ENCODE measurements around the gene SETD9. TPM values are rescaled to one million over a fixed set of nuclear protein-coding genes. Genes with fewer than 3 reads are reported as not detected.

Gene SETD9
- total and polyA plus RNA-seq, 9 of the 15 experiments (the other 6 are each of a cell fraction or from before 2014, with no cell fraction given): 10.8 to 32.6 (median 19.8) TPM

GRCh38 chr5:56951946-56952691 is 42.7 kb downstream of the SETD9 start, which contains the start of gene MIER3 (continued):
- no peak for TF ChIP-seq ZNF263 (CRISPR knock-in tag; IDR thresholded peaks at IDR 0.05; ENCODE audit: borderline replicate concordance)
- TF ChIP-seq ATF6 (CRISPR knock-in tag; IDR thresholded peaks at IDR 0.05): no peak
- no peak for TF ChIP-seq ZNF57 (CRISPR knock-in tag; IDR thresholded peaks at IDR 0.05)
- TF ChIP-seq TARDBP (IDR thresholded peaks at IDR 0.05): peak; percentile 22; the same call in 1 of the 2 replicates
- TF ChIP-seq THRB (CRISPR knock-in tag; conservative IDR thresholded peaks at IDR 0.05): no peak
- no peak for TF ChIP-seq ZKSCAN1 (IDR thresholded peaks at IDR 0.05; ENCODE audit: low read depth, low read length)
- peak; percentile 9 for TF ChIP-seq PCBP1 (IDR thresholded peaks at IDR 0.05; ENCODE audit: low read depth, low read length, poor library complexity, severe bottlenecking)
- 0 out of 2 replicates have a peak, but pooled peaks have one; percentile 4 for TF ChIP-seq RB1 (IDR thresholded peaks at IDR 0.05; ENCODE audit: low read depth)
- TF ChIP-seq NFYB (IDR thresholded peaks at IDR 0.05; ENCODE audit: extremely low read depth, insufficient read length): peak; percentile 12
- peak; percentile 81 for TF ChIP-seq TAF1 (IDR thresholded peaks at IDR 0.05; ENCODE audit: control insufficient read depth, extremely low read depth, insufficient read depth, low read length, severe bottlenecking)
- 0 out of 2 replicates have a peak, but pooled peaks have one; percentile 34 for TF ChIP-seq NCOA6 (IDR thresholded peaks at IDR 0.05)
- TF ChIP-seq CCNT2 (IDR thresholded peaks at IDR 0.05; ENCODE audit: borderline replicate concordance, extremely low read depth, insufficient read length, low read depth, low read length): peak; percentile 5
- TF ChIP-seq KHSRP (IDR thresholded peaks at IDR 0.05): no peak
- TF ChIP-seq SIN3B (IDR thresholded peaks at IDR 0.05; ENCODE audit: low read depth): peak; percentile 66; the same call in 1 of the 2 replicates
- peak; percentile 53 for TF ChIP-seq TBP (optimal IDR thresholded peaks at IDR 0.05; ENCODE audit: low read depth, low read length)
- TF ChIP-seq CXXC5 (CRISPR knock-in tag; IDR thresholded peaks at IDR 0.05): 0 out of 2 replicates have a peak, but pooled peaks have one; percentile 32
- TF ChIP-seq ZNF280B (CRISPR knock-in tag; IDR thresholded peaks at IDR 0.05): no peak
- TF ChIP-seq SMAD2 (IDR thresholded peaks at IDR 0.05; ENCODE audit: low read depth, low read length): no peak
- TF ChIP-seq NRF1 (conservative IDR thresholded peaks at IDR 0.05 in 1 of 2, IDR thresholded peaks at IDR 0.05 in 1 of 2): no peak
- TF ChIP-seq RBM14 (IDR thresholded peaks at IDR 0.05; ENCODE audit: borderline replicate concordance, insufficient read depth, low read depth, low read length): no peak
- no peak for TF ChIP-seq CBX1 (IDR thresholded peaks at IDR 0.05; ENCODE audit: low read depth)
- peak; percentile 90 for TF ChIP-seq POLR2G (IDR thresholded peaks at IDR 0.05; ENCODE audit: low read depth, low read length)

All from K562 (cell line).